ENCODE data around the gene TMSB15A.
"Not testable (repeated sequence)": the region's sequence is repeated elsewhere in the genome, so short reads cannot be mapped to it uniquely, and the experiment has no call there.

TMSB15A gene

DNA sequence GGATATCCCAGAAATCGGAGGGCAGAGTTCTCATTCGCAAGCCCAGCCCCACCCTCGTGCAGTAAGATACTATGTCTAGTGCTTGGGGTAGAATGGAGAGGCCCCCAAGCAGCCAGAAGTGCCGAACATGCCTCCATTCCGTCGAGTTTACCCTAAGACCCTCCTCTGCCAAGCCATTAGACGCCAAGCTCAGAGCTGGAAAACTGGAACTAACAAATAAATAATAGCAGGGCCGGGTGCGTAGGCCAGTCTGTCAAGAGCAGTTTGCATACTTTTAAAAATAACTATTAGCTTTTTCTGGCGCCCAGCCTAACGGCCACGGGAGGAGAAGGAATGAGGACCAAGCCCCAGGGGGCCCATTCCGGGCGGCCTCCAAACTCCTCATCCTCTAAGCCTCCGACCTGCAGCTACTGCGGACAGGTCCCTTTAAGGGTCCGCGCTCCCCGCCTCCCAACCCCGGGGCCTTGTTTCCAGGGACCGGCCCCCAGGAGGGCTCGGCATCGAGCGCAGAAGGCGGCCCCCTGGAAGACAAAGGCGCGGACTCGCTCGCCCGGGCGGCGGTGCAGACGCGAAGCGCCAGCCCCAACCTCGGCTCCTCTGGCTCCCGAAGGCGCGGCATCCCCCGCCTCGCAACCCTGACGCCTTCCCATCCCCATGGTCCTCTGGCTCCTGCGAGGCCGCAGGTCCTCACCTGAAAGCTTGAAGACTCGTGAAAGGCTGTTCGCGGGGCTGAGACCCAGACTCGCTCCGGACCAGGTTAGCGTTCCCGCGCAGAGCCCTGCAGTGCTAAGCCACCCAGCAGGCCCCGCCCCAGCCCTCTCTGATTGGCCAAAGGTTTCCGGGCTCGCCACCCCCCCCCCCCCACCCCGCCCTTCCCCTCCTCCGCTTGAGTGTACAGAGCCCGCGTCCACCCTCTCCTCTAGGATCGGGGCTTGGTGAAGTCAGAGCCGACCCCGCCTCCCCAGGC is at the start of gene TMSB15A:
TMSB15A (minus strand) TSS at position 765 of the 967 bp plus-strand sequence.
- peak; percentile 54 for DNase-seq

DNA sequence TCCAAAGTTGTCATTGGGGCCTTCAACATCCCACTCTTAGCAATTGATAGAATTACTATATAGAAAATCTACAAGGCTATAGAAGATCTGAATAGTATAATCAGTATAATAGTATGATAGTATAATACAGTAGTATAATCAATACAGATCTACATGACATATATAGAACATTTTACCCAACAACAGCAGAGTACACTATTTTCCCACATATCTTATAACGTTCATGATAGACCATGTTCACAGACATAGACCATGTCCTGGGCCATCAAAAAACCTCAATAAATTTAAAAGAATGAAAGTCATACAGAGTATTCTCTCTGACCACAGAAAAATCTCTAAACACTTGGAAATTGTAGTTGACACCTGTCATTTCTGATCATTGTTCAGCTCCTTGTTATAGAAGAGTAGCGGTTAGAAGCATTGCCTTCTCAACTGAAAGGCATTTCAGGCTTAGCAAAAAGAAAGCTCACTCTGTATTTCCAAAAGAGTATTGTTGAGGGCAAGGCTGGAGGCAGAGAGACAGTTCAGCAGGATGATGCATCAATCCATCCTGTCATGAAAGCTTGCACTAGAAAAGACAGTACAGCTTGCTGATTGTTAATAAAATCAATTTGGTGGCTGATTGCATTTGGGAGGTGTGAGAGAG is 44.0 kb upstream of the TMSB15A start:
- DNase-seq, result no peak

DNA sequence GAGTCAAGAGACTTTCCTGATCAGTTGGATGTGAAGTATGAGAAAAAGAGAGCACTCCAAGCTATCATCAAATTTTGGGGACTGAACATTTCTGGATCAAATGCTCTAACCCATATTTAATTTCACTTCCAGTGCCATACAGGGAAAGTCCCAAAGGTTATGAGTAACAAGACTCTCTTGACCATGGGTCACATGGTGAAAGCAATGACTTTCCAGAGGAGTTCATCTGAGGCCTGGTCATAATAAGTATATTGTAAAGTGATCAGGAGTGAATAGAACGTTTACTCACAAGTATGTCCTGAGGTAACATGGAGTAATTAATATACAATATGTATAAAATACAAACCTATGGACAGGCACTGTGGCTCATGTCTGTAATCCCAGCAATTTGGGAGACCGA is 42.1 kb upstream of the TMSB15A start:
- no peak for DNase-seq

DNA sequence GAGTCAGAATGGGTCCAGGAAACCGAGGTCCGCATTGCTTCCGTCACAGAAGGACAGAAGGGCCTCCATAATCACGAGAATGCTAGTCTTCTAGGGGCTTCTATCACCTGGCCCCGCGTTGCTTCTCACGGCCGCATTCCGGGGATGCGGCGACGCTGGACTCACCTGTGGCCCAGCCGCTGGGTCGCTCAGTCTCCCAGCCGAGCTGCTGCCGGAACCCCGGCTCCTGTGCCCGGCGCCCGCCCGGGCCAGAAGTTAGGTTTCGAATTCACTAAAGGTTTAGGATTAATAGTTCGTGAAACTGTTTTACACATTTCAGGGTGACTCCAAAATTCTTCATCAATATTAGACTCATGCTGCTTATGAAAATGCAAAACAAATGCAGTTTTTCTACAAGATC is 31.7 kb upstream of the TMSB15A start:
- no peak for DNase-seq

DNA sequence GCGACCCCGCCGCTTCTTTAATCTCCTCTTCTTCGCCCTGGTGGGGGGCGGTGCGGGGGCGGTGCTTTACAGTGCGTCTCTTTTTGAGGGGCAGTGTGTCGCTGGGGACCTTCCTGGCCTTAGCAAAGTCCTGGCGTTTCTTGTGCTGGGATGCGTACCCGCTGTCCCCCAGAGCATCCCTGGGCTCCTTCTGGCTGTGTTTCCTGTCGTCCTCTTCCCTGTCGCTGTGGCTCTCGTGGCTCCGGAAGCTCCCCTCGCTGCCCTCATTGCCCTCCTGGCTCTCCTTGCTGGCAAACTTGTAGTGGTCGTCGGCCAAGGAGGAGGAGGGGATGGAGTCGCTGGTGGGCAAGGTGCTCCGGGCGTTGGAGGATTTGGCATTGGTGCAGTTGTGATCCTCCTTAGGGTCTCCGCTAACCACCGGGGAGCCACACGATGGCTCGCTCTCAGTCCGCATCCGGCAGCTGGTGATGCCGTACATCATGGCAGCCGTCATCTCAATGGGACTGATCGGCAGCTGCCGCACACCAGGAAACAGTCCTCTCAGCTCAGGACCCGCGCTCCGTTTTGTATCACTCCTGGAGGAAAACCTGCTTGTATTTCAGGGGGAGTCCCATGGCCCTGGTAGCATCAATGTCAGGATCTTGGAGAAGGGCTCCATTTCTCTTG is 30.4 kb upstream of the TMSB15A start:
- DNase-seq, result peak; percentile 3

DNA sequence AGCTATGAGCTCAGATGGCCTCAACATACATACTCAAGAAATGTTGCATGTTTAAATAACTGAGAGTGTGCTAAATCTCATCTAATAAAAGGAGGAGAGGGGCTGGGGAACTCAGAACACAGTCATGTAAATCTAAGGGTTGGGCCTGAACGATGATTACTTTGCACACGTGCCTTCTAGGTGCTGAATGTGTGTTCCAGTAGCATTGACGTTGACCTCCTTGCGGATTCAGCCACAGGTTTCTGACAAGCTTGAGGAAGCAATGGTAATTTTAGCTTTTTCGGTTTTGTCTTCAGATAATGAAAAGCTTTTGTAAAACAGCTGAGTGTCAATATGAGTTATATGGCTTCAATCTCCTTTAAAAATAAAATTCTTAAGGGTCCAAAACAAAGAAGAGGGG is 29.6 kb upstream of the TMSB15A start:
- not testable (repeated sequence) for DNase-seq

DNA sequence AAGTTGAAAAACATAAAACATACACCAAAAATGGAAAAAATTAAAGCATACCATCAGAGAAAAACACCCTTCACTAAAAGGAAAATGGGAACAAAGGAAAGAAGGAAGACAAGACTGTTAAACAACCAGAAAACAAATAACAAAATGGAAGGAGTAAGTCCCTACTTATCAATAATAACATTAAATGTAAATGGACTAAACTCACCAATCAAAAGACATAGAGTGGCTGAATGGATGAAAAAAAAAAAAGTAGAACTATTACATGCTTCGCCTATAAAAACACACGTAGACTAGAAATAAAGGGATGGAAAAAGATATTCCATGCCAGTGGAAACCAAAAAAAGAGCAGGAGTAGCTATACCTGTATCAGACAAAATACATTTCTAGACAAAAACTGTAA is 19.4 kb upstream of the TMSB15A start:
- DNase-seq, result no peak

DNA sequence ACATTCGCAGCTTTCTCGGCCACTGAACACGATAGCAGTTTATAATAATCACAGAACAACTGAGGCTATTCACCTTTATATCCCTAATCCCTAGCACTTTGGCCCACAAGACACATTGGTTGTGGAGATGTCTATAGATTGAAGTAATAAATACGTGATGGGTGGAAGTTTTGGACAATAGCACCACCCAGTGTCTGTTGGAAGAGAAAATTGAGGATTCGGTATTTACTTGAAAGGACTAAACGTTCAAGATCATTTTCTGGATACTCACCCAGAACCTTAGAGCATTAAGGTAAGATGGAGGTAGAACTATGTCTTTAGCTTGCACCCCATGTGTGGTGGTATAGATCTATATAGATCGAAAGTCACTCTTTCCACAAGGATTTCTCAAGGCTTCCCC is 787 bp upstream of the TMSB15A start:
- DNase-seq, result no peak

DNA sequence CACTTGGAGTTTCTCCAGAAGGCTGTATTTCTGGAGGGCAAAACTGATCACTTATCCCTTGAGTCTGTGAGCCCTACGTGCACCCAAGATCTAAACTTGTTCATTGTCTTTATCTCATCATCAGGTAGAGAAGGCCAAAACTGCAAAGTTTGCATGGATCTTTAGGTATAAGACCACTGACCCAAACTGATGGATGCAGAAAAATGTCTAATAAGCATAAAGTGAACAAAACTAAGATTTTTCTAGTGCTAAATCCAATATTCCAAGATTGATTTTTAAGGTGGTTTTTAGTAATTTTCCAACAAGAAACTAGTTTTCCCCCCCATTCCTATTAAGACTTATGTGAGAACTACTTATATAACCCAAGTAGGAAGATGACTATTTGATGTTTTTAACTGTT is 2.0 kb downstream of the TMSB15A start:
- no peak for DNase-seq

DNA sequence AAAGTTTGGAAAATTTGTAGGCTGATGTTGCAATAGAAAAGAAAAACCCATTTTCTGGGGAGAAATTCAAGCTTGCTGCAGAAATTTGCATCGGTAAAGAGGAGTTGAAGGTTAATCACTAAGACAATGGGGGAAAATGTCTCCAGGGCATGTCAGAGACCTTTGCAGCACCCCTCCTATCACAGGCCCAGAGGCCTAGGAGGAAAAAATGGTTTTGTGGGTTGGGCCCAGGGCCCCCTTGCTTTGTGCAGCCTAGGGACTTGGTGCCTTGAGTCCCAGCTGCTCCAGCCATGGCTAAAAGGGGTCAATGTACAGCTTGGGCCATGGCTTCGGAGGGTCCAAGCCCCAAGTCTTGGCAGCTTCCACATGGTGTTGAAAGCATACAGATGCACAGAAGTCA is 17.8 kb downstream of the TMSB15A start:
- DNase-seq, result no peak

DNA sequence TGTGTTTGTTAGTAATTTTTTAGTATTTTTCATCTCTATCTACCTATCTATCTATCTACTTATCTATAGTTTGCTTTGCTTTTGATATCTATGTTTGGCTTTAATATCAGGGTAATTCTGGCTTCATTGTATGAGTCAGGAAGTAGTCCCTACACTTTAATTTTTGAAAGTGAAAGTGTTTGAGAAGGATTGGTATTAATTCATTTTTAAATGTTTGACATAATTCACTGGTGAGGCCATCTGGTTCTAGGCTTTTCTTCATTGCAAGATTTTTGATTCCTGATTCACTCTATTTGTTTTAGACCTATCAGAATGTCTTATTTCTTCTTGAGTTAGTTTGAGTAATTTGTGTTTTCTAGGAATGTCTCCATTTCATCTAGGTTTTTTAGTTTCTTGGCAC is 24.8 kb downstream of the TMSB15A start:
- no peak for DNase-seq

DNA sequence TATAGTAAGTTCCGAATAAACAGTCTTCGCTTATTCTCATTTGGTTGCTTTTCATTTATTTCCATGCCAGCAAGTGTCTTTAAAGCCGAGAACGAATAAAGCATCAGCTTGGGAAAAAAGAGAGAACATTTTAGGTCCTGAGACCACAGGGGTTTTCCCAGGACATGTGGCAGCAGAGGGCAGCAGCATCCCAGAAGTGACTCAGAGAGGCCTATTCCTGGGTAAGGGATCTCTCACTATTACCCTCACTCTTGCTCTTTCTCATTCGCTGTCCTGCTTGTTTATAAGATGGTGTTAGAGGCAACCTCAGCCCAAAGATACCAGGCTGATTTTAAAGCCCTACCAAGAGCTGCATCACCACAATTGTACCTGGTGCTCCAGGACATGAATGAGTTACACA is 37.8 kb downstream of the TMSB15A start:
- not testable (repeated sequence) for DNase-seq

DNA sequence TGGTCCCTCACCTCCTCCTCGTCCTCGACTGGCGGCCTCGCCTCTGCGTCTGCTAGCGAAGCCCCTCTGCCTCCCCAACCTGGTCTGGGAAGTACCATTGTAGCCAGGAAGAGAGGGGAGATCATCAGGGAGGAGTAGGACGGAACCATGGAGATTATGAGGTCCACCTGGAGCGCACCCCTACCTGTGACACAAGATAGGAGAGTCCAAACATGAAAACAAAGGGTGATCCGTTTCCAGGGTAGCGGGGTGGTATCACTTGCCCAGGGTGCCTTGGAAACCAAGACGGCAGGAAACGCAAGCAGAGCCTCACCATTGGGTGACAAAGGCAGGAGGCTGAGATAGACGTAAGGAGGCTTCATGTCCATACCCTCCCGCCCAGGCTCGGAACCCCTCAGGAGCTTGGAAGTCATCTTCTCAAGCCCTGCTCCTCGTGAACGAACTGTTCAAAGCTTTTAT is 44.7 kb downstream of the TMSB15A start, which contains the start of gene TCP11X2:
TCP11X2 (minus strand) TSS at position 51 of the 459 bp plus-strand sequence.
- DNase-seq, result not testable (repeated sequence)

DNA sequence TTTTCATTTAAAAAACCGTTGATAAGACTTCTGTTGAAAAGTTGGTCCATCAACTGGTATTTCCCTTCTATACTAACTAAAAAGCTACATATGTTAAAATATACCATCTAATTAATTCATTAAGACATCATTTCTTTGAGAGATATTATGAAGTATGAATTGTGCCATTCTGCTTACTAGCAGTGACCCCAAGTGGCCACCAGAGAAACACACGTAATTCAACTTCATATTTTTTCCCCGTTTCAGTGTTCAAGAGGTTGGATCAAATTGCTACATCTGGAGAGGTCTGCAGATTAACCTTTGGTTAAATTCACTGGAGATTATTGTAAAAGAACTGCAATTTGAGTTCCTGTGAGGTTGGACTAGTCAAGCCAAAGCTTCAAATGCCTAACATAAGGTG is 46.3 kb downstream of the TMSB15A start:
- DNase-seq, result not testable (repeated sequence)

Data from stimulated activated CD4-positive, alpha-beta T cell treated with anti-CD3 and anti-CD28 coated beads, Interleukin-4, amount 100 ng/mL, for 24 hours (primary cell).